GM23338 (cell line): ENCODE measurements around the gene HMCN2.

Experiments
- CTCF ChIP-seq, 2 experiments: fragments of 200-600 bp in 1 of 2; sonication (generic) in 1 of 2; conservative IDR thresholded peaks; 2 replicates each; pipeline versions ENCODE4 v1.5.1 to v1.6.1; 2016 to 2017; ENCODE audit warnings: antibody characterized with exemption in 2 of 2, low read depth in 2 of 2, mild to moderate bottlenecking in 2 of 2, moderate library complexity in 1 of 2
- EZH2 ChIP-seq: fragments of 200-600 bp; sonication (generic); IDR thresholded peaks from one replicate; pipeline ENCODE4 v1.8.0; 2017; ENCODE audit warnings: antibody characterized with exemption, mild to moderate bottlenecking, low read depth; ENCODE audit not compliant: unreplicated experiment
- EZH2phosphoT487 ChIP-seq: fragments of 200-600 bp; sonication (generic); IDR thresholded peaks from one replicate; pipeline ENCODE4 v1.8.1; 2018; ENCODE audit warnings: antibody characterized with exemption; ENCODE audit not compliant: unreplicated experiment

- TF ChIP-seq CTCF (conservative IDR thresholded peaks at IDR 0.05; ENCODE audit: low read depth in 2 of 2), result no peak
- TF ChIP-seq EZH2, result no peak
- TF ChIP-seq EZH2phosphoT487, result no peak
Measured at GRCh38 chr9:130319944-130320712, 54.6 kb downstream of the HMCN2 start.
